Neural cell (in vitro differentiated cells): ENCODE measurements around the gene SEC24C.
"Not testable (repeated sequence)": the region's sequence is repeated elsewhere in the genome, so short reads cannot be mapped to it uniquely, and the experiment has no call there.

Experiments used
- CTCF ChIP-seq: fragments of 450-650 bp; IDR thresholded peaks from 2 replicates; pipeline ENCODE4 v1.5.1; 2014; ENCODE audit warnings: antibody characterized with exemption, mild to moderate bottlenecking, moderate library complexity; ENCODE audit not compliant: poor library complexity, severe bottlenecking
- EP300 ChIP-seq: fragments of 450-650 bp; conservative IDR thresholded peaks from 2 replicates; pipeline ENCODE4 v1.6.1; 2014; ENCODE audit warnings: antibody characterized with exemption, mild to moderate bottlenecking, moderate library complexity; ENCODE audit not compliant: poor library complexity, severe bottlenecking
- EZH2 ChIP-seq: fragments of 200-600, 300-800 bp; shearing (Covaris generic), sonication (generic); IDR thresholded peaks from 2 replicates; pipeline ENCODE4 v1.6.1; 2014; ENCODE audit warnings: antibody characterized with exemption, low read length, borderline replicate concordance, mild to moderate bottlenecking; ENCODE audit not compliant: insufficient read depth, poor library complexity, severe bottlenecking
- POLR2AphosphoS5 ChIP-seq: IDR thresholded peaks from 2 replicates; pipeline ENCODE4 v1.6.1; 2012
- RAD21 ChIP-seq: fragments of 450-650 bp; conservative IDR thresholded peaks from 2 replicates; pipeline ENCODE4 v1.6.1; 2014; ENCODE audit warnings: antibody characterized with exemption, mild to moderate bottlenecking, moderate library complexity
- REST ChIP-seq: IDR thresholded peaks from 2 replicates; pipeline ENCODE4 v1.6.1; 2012; ENCODE audit warnings: borderline replicate concordance
- SMC3 ChIP-seq: fragments of 450-650 bp; conservative IDR thresholded peaks from 2 replicates; pipeline ENCODE4 v1.6.1; 2014; ENCODE audit warnings: antibody characterized with exemption, mild to moderate bottlenecking, moderate library complexity; ENCODE audit not compliant: poor library complexity
- TAF1 ChIP-seq: IDR thresholded peaks from 2 replicates; pipeline ENCODE4 v1.6.1; 2012; ENCODE audit warnings: low read depth

GRCh38 chr10:73796035-73796434 lies 51.9 kb downstream of the SEC24C start:
- not testable (repeated sequence) for TF ChIP-seq EZH2, TAF1, CTCF, POLR2AphosphoS5, RAD21, REST, EP300, SMC3
